MCF 10A (cell line): ENCODE data around the gene MRPL33. TPM values are rescaled to one million over a fixed set of nuclear protein-coding genes. Genes with fewer than 3 reads are reported as not detected.

Experiments
- BruUV-seq: library from RNA; stranded (reverse); fragments of 400-500 nt; replicated peaks from 2 replicates; lab custom pipeline; 2021; lab: Mats Ljungman, UMichigan
- CTCF ChIA-PET: fragments of 300-600 bp; sonication (Branson Sonifier 250); formaldehyde crosslinking; extraction: SDS; loops from one replicate; lab custom pipeline; 2021; ENCODE audit warnings: antibody characterized with exemption, inconsistent platforms; lab: Yijun Ruan, JAX
- POLR2A ChIA-PET: fragments of 300-600, 350-650 bp; sonication (Branson Sonifier 250); formaldehyde crosslinking; extraction: SDS; loops from one replicate; lab custom pipeline; 2020; ENCODE audit warnings: antibody characterized with exemption, inconsistent platforms; lab: Yijun Ruan, JAX
- DNase-seq: peaks from one replicate; pipeline ENCODE4 v3.0.0-alpha.2; 2018; ENCODE audit not compliant: unreplicated experiment
- H3K27ac Mint-ChIP-seq: one replicate; pipeline ENCODE4 v1.8.0; 2022; ENCODE audit warnings: mild to moderate bottlenecking, low read depth, mixed read lengths; ENCODE audit not compliant: unreplicated experiment
- H3K27me3 Mint-ChIP-seq: one replicate; pipeline ENCODE4 v1.8.0; 2022; ENCODE audit warnings: mixed read lengths; ENCODE audit not compliant: insufficient read depth, unreplicated experiment
- H3K36me3 Mint-ChIP-seq: one replicate; pipeline ENCODE4 v1.8.0; 2022; ENCODE audit warnings: mild to moderate bottlenecking, moderate library complexity, mixed read lengths; ENCODE audit not compliant: insufficient read depth, unreplicated experiment
- H3K4me1 Mint-ChIP-seq: one replicate; pipeline ENCODE4 v1.8.0; 2022; ENCODE audit warnings: mixed read lengths; ENCODE audit not compliant: insufficient read depth, unreplicated experiment
- H3K4me3 Mint-ChIP-seq: one replicate; pipeline ENCODE4 v1.8.0; 2022; ENCODE audit warnings: mild to moderate bottlenecking, moderate library complexity, mixed read lengths; ENCODE audit not compliant: unreplicated experiment
- H3K9me3 Mint-ChIP-seq: one replicate; pipeline ENCODE4 v1.8.0; 2022; ENCODE audit warnings: mixed read lengths; ENCODE audit not compliant: unreplicated experiment
- CTCF ChIP-seq: fragments of 200-600 bp; IDR thresholded peaks from one replicate; pipeline ENCODE4 v1.8.0; 2022; ENCODE audit warnings: antibody characterized with exemption, mild to moderate bottlenecking; ENCODE audit not compliant: unreplicated experiment
- intact Hi-C: fragments of 100-400 bp; cut with micrococcal nuclease; formaldehyde crosslinking; loops from 2 replicates; pipeline ENCODE4 v1.14.1; 2022
- total RNA-seq: library from RNA; stranded (reverse); gene quantifications from 2 replicates; pipeline ENCODE4 v1.2.3, GENCODE V29; 2022

MRPL33 gene
- total RNA-seq, 1 experiment from 2014 or later = 233 TPM

DNA sequence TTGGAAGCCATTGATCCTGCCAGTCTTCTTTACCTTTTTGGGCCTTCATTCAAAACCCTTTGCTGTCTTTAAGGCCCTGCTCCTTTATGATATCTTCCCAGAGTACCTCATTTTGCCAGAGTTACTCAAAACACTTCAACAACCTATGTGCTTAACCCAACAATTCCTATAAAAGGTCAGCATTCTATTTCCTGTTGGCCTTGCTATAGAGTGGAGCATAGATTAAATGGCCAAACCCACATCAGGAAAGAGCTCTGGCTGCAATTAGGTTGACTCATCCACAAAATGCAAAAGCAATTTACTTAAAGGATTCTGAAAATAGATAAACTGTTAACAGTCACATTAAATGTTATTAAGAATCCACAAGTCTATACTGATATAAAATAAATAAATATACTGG lies 21.2 kb downstream of the MRPL33 start:
- Mint-ChIP-seq H3K9me3 (no peaks in the 10 kb centered on the region), H3K4me3 (no peak overlapping the region), H3K27ac (peak overlapping the region; percentile 16), H3K36me3 (no peaks in the 10 kb centered on the region), H3K4me1 (peaks cover 30% of the 10 kb centered on the region), H3K27me3 (no peaks in the 10 kb centered on the region)
- ChIA-PET CTCF (interaction anchor here (0.6 kb wide), 1 partner anchor 432 kb away, joined by 3 read pairs; no protein-coding TSS in a partner anchor), POLR2A (interaction anchor here (0.9 to 2.5 kb wide), 7 partner anchors 12 to 109 kb away, joined by 3 to 10 read pairs (median 4); partner anchors contain the start of gene MRPL33)
- no peak for DNase-seq
- no TSS peak for BruUV-seq
- no peak for TF ChIP-seq CTCF
- intact Hi-C loops = no loop called here

DNA sequence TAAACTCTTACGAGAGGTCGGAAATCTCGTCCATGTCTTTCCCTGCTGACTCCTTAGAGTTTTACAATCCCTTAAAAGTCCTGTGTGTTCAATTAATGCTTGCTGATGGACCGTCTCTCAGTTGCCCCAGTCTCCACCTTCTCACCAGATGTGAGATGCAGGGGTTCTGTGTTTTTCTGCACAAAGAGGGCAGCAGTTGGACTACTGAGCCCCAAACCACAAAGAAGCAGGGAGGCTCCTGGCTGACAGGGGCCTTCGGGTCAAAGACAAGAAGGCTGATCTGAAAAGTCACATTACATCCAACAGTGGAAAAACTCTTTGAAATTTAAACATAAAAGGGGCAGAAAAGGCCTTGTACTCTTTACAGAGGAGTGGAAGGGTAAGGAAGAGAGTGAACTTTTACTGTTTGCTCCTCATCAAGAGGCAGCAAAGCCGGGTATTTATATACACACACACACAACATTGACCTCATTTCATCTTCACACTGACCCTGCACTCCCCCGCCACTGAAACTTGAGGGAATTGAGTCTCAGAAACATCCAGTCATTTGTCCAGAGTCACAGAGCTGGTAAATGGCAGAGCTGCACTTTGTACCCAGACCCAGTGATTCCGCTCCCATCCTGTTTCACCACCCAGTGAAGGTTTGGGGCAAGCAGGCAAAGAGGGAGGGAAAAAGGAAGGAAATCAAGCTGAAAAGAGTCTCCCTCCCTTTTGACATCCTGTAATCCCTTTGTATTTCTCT lies 23.7 kb downstream of the MRPL33 start:
- no TSS peak for BruUV-seq
- TF ChIP-seq CTCF = no peak
- DNase-seq = no peak
- POLR2A ChIA-PET = interaction anchor here (0.6 to 1.0 kb wide), 2 partner anchors 9 to 174 kb away, joined by 3 read pairs; no protein-coding TSS in a partner anchor
- no peaks in the 10 kb centered on the region for H3K27me3 Mint-ChIP-seq
- no peak overlapping the region for H3K4me3 Mint-ChIP-seq
- H3K4me1 Mint-ChIP-seq = peaks cover 55% of the 10 kb centered on the region
- no peaks in the 10 kb centered on the region for H3K9me3 Mint-ChIP-seq
- CTCF ChIA-PET = interaction anchor here (0.6 to 0.9 kb wide), 4 partner anchors 13 to 727 kb away, joined by 3 to 4 read pairs (median 3); no protein-coding TSS in a partner anchor
- peak overlapping the region; percentile 26 for H3K27ac Mint-ChIP-seq
- intact Hi-C loops = no loop called here
- no peaks in the 10 kb centered on the region for H3K36me3 Mint-ChIP-seq

GRCh38 chr2:27795868-27796277 lies 24.4 kb downstream of the MRPL33 start:
- TF ChIP-seq CTCF = no peak
- peak overlapping the region; percentile 26 for H3K27ac Mint-ChIP-seq
- intact Hi-C loops = no loop called here
- ChIA-PET CTCF (interaction anchor here (0.6 to 0.7 kb wide), 2 partner anchors 14 to 113 kb away, joined by 3 read pairs; no protein-coding TSS in a partner anchor), POLR2A (interaction anchor here (0.6 to 1.0 kb wide), 2 partner anchors 9 to 175 kb away, joined by 3 read pairs; no protein-coding TSS in a partner anchor)
- no peak overlapping the region for H3K4me3 Mint-ChIP-seq
- no TSS peak for BruUV-seq
- H3K27me3 Mint-ChIP-seq = no peaks in the 10 kb centered on the region
- peaks cover 61% of the 10 kb centered on the region for H3K4me1 Mint-ChIP-seq
- H3K9me3 Mint-ChIP-seq = no peaks in the 10 kb centered on the region
- no peaks in the 10 kb centered on the region for H3K36me3 Mint-ChIP-seq
- no peak for DNase-seq
